Peyer's patch (tissue), 4 donors: ENCODE results near the gene CPD.

Source experiments
- CTCF ChIP-seq, 6 experiments: fragments of 450-650 bp in 4 of 6; fragments of 200-600 bp in 2 of 6; sonication (generic) in 1 of 6; IDR thresholded peaks; one replicate each; pipeline ENCODE4 v1.5.1; 2017 to 2019; ENCODE audit warnings: antibody characterized with exemption in 6 of 6, mild to moderate bottlenecking in 3 of 6, moderate library complexity in 1 of 6
- POLR2A ChIP-seq, 2 donors: fragments of 450-650 bp; IDR thresholded peaks; one replicate each; pipeline ENCODE4 v1.5.1; 2017; ENCODE audit warnings: antibody characterized with exemption in 2 of 2, mild to moderate bottlenecking in 2 of 2, moderate library complexity in 2 of 2

- TF ChIP-seq CTCF (IDR thresholded peaks at IDR 0.05) (no peak), POLR2A (IDR thresholded peaks at IDR 0.05) (no peak)
These were observed 2.1 kb downstream of the CPD start for GRCh38 chr17:30380643-30381339.
